ENCODE measurements around the gene UGT1A7.

The UGT1A7 gene

GRCh38 chr2:233773854-233774253 lies 92.2 kb downstream of the UGT1A7 start:
- H3K4me3 Mint-ChIP-seq, result no peak overlapping the region
- H3K9me3 Mint-ChIP-seq (ENCODE audit: low read depth), result peaks cover 9% of the 10 kb centered on the region
- H3K27ac Mint-ChIP-seq, result no peak overlapping the region
- no peaks in the 10 kb centered on the region for H3K4me1 Mint-ChIP-seq (ENCODE audit: low read depth)
- peaks cover 5% of the 10 kb centered on the region for H3K27me3 Mint-ChIP-seq
- H3K36me3 Mint-ChIP-seq, result no peaks in the 10 kb centered on the region

DNA sequence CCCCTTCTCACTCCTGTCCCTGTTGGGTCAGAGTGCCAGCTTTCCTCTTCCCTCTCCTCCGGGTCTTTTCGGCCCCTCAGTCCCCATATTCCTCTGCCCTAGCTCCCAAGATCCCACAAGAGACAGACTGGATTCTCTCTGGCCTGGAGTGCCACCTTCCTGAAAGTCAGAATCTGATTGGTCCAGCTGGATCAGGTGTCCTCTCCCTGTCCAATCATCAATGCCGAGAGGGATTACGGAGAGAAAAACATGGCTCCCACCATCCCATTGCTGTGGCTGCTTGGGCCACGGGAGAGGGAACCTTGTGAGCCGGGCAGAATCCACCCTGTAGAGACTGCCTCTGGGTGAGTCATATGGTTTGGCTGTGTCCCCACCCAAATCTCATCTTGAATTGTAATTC lies 93.7 kb downstream of the UGT1A7 start:
- peaks cover 7% of the 10 kb centered on the region for H3K27me3 Mint-ChIP-seq
- no peak overlapping the region for H3K27ac Mint-ChIP-seq
- no peak overlapping the region for H3K4me3 Mint-ChIP-seq
- peaks cover 9% of the 10 kb centered on the region for H3K9me3 Mint-ChIP-seq (ENCODE audit: low read depth)
- H3K4me1 Mint-ChIP-seq (ENCODE audit: low read depth), result no peaks in the 10 kb centered on the region
- H3K36me3 Mint-ChIP-seq, result no peaks in the 10 kb centered on the region

GRCh38 chr2:233778030-233778429 lies 96.3 kb downstream of the UGT1A7 start, which contains the start of gene MROH2A:
Gene MROH2A (plus strand): TSS chr2:233778330. CDS start chr2:233779359, 1,029 bp downstream.
- peaks cover 17% of the 10 kb centered on the region for H3K9me3 Mint-ChIP-seq (ENCODE audit: low read depth)
- H3K27me3 Mint-ChIP-seq, result peaks cover 7% of the 10 kb centered on the region
- no peak within 1 kb of the TSS for H3K4me3 Mint-ChIP-seq
- no peaks in the 10 kb centered on the region for H3K4me1 Mint-ChIP-seq (ENCODE audit: low read depth)
- no peak within 1 kb of the TSS for H3K27ac Mint-ChIP-seq
- peaks cover 3% of the 10 kb centered on the region for H3K36me3 Mint-ChIP-seq

GRCh38 chr2:233779722-233780121 lies 98.0 kb downstream of the UGT1A7 start:
- no peak overlapping the region for H3K27ac Mint-ChIP-seq
- no peak overlapping the region for H3K4me3 Mint-ChIP-seq
- H3K36me3 Mint-ChIP-seq, result peaks cover 3% of the 10 kb centered on the region
- H3K27me3 Mint-ChIP-seq, result peaks cover 10% of the 10 kb centered on the region
- H3K4me1 Mint-ChIP-seq (ENCODE audit: low read depth), result no peaks in the 10 kb centered on the region
- peaks cover 17% of the 10 kb centered on the region for H3K9me3 Mint-ChIP-seq (ENCODE audit: low read depth)

DNA sequence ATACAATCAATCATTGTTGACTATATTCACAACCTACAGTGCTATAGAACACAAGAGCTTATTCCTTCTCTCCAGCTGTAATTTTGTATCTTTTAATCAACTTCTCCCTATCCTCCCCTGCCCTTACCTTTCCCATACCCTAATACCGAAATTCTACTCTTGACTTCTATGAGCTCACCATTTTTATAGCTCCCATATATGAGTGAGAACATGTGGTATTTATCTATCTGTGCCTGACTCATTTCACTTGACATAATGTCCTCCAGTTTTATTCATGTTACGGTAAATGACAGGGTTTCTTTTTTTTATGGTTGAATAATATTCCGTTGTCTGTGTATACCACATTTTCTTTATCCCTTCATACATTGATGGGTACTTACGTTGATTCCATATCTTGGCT lies 99.1 kb downstream of the UGT1A7 start:
- Mint-ChIP-seq H3K36me3 (peaks cover 3% of the 10 kb centered on the region), H3K27me3 (peaks cover 8% of the 10 kb centered on the region), H3K4me3 (no peak overlapping the region), H3K4me1 (ENCODE audit: low read depth) (no peaks in the 10 kb centered on the region), H3K9me3 (ENCODE audit: low read depth) (peaks cover 16% of the 10 kb centered on the region), H3K27ac (no peak overlapping the region)

DNA sequence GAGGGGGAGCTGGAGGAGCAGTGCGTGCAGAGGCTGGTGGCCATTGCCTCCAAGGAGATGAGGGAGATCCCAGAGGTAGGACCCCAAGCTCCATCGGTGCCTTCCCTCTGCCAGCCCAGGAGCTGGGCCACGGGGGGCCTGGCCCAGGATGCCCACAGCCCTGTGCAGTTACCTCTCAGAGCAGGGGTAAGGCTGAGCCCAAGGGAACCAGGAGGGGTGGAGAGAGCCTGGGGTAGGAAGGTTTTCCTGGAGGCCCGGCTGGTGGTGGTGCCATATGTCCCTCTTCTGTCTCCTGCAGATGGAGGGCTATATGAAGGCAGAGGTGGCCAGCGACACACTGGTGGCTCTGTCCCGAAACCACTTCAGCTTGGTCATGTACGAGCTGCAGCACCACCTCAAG lies 107.9 kb downstream of the UGT1A7 start:
- Mint-ChIP-seq H3K9me3 (ENCODE audit: low read depth) (no peaks in the 10 kb centered on the region), H3K4me1 (ENCODE audit: low read depth) (no peaks in the 10 kb centered on the region), H3K27me3 (peaks cover 5% of the 10 kb centered on the region), H3K27ac (no peak overlapping the region), H3K4me3 (no peak overlapping the region), H3K36me3 (no peaks in the 10 kb centered on the region)

GRCh38 chr2:233791151-233791882 lies 109.6 kb downstream of the UGT1A7 start:
- H3K27ac Mint-ChIP-seq, result no peak overlapping the region
- H3K4me3 Mint-ChIP-seq, result no peak overlapping the region
- peaks cover 4% of the 10 kb centered on the region for H3K27me3 Mint-ChIP-seq
- no peaks in the 10 kb centered on the region for H3K9me3 Mint-ChIP-seq (ENCODE audit: low read depth)
- H3K4me1 Mint-ChIP-seq (ENCODE audit: low read depth), result no peaks in the 10 kb centered on the region
- no peaks in the 10 kb centered on the region for H3K36me3 Mint-ChIP-seq

GRCh38 chr2:233791883-233792329 lies 110.2 kb downstream of the UGT1A7 start:
- Mint-ChIP-seq H3K4me1 (ENCODE audit: low read depth) (no peaks in the 10 kb centered on the region), H3K27me3 (peaks cover 4% of the 10 kb centered on the region), H3K9me3 (ENCODE audit: low read depth) (no peaks in the 10 kb centered on the region), H3K27ac (no peak overlapping the region), H3K36me3 (no peaks in the 10 kb centered on the region), H3K4me3 (no peak overlapping the region)

- Mint-ChIP-seq H3K27ac (no peak overlapping the region), H3K27me3 (peaks cover 4% of the 10 kb centered on the region), H3K4me3 (no peak overlapping the region), H3K36me3 (no peaks in the 10 kb centered on the region), H3K4me1 (ENCODE audit: low read depth) (no peaks in the 10 kb centered on the region), H3K9me3 (ENCODE audit: low read depth) (no peaks in the 10 kb centered on the region)
These were observed 111.0 kb downstream of the UGT1A7 start for GRCh38 chr2:233792720-233793119.

GRCh38 chr2:233793465-233794127 lies 111.9 kb downstream of the UGT1A7 start:
- Mint-ChIP-seq H3K4me3 (no peak overlapping the region), H3K27ac (no peak overlapping the region), H3K9me3 (ENCODE audit: low read depth) (no peaks in the 10 kb centered on the region), H3K27me3 (peaks cover 4% of the 10 kb centered on the region), H3K36me3 (no peaks in the 10 kb centered on the region), H3K4me1 (ENCODE audit: low read depth) (no peaks in the 10 kb centered on the region)

GRCh38 chr2:233794128-233794658 lies 112.5 kb downstream of the UGT1A7 start:
- no peak overlapping the region for H3K27ac Mint-ChIP-seq
- H3K9me3 Mint-ChIP-seq (ENCODE audit: low read depth), result no peaks in the 10 kb centered on the region
- H3K4me1 Mint-ChIP-seq (ENCODE audit: low read depth), result no peaks in the 10 kb centered on the region
- no peaks in the 10 kb centered on the region for H3K36me3 Mint-ChIP-seq
- H3K4me3 Mint-ChIP-seq, result no peak overlapping the region
- no peaks in the 10 kb centered on the region for H3K27me3 Mint-ChIP-seq

DNA sequence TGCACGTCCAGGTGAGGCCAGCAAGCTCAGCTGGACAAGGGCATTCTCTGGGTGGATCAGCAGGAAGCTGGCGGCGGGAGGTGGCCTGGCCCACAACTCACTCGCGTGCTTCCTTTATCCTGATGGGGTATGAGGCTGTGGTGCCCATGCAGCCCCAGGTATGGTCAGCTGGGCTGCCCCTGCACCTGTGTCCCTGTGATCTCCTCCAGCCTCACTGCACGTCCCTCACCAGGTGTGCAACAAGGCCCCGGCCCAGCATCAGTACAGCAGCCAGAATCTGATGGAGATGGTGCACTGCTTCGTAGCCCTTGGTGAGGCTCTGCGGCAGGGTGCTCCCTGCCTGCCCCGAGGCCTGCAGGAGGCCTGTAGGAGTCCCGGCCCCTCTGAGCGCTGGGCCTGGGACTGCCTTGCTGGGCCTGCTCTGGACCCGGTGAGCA lies 114.1 kb downstream of the UGT1A7 start:
- no peak overlapping the region for H3K4me3 Mint-ChIP-seq
- H3K9me3 Mint-ChIP-seq (ENCODE audit: low read depth), result no peaks in the 10 kb centered on the region
- H3K27ac Mint-ChIP-seq, result no peak overlapping the region
- H3K36me3 Mint-ChIP-seq, result no peaks in the 10 kb centered on the region
- H3K27me3 Mint-ChIP-seq, result no peaks in the 10 kb centered on the region
- H3K4me1 Mint-ChIP-seq (ENCODE audit: low read depth), result no peaks in the 10 kb centered on the region

- no peaks in the 10 kb centered on the region for H3K4me1 Mint-ChIP-seq (ENCODE audit: low read depth)
- H3K36me3 Mint-ChIP-seq, result no peaks in the 10 kb centered on the region
- no peak overlapping the region for H3K4me3 Mint-ChIP-seq
- H3K9me3 Mint-ChIP-seq (ENCODE audit: low read depth), result no peaks in the 10 kb centered on the region
- H3K27ac Mint-ChIP-seq, result no peak overlapping the region
- no peaks in the 10 kb centered on the region for H3K27me3 Mint-ChIP-seq
These were observed 114.6 kb downstream of the UGT1A7 start for GRCh38 chr2:233796254-233796653.

GRCh38 chr2:233798335-233799086 lies 116.8 kb downstream of the UGT1A7 start:
- Mint-ChIP-seq H3K27me3 (peaks cover 3% of the 10 kb centered on the region), H3K4me1 (ENCODE audit: low read depth) (no peaks in the 10 kb centered on the region), H3K27ac (no peak overlapping the region), H3K9me3 (ENCODE audit: low read depth) (no peaks in the 10 kb centered on the region), H3K4me3 (no peak overlapping the region), H3K36me3 (no peaks in the 10 kb centered on the region)

Data from activated naive CD8-positive, alpha-beta T cell (primary cell).